Caco-2 (cell line): ENCODE results near the gene CDH12. TPM values are rescaled to one million over a fixed set of nuclear protein-coding genes. Genes with fewer than 3 reads are reported as not detected.

Experiments used
- BruUV-seq: library from RNA; stranded (reverse); fragments of 400-500 nt; replicated peaks from 2 replicates; lab custom pipeline; 2021; lab: Mats Ljungman, UMichigan
- CTCF ChIA-PET: fragments of 300-600 bp; sonication (Branson Sonifier 250); formaldehyde crosslinking; loops from one replicate; lab custom pipeline; 2022; ENCODE audit warnings: antibody characterized with exemption; lab: Charles Lee
- POLR2A ChIA-PET: fragments of 300-600 bp; sonication (Branson Sonifier 250); formaldehyde crosslinking; loops from one replicate; lab custom pipeline; 2022; ENCODE audit warnings: antibody characterized with exemption; lab: Charles Lee
- DNase-seq, 2 experiments: peaks; one replicate each; pipeline versions ENCODE4 v3.0.0 to v3.0.0-alpha.2; 2020 to 2022
- H3K27me3 ChIP-seq: replicated peaks from 2 replicates; pipeline ENCODE4 v1.6.0; 2011; ENCODE audit warnings: low read length; ENCODE audit not compliant: control insufficient read depth, insufficient read depth
- H3K36me3 ChIP-seq: 2 replicates; pipeline ENCODE4 v1.5.1; 2011; ENCODE audit warnings: low read length; ENCODE audit not compliant: control insufficient read depth, insufficient read depth
- H3K4me1 ChIP-seq: fragments of 250-450 bp; sonication (Bioruptor Pico); 2 replicates; pipeline ENCODE4 v1.5.1; 2020; ENCODE audit warnings: mild to moderate bottlenecking
- H3K4me3 ChIP-seq: 2 replicates; pipeline ENCODE4 v1.5.1; 2011; ENCODE audit warnings: low read depth, mild to moderate bottlenecking, control low read depth, low read length
- H3K9me3 ChIP-seq: fragments of 250-450 bp; sonication (Bioruptor Pico); 2 replicates; pipeline ENCODE4 v1.5.1; 2020; ENCODE audit warnings: mild to moderate bottlenecking, moderate library complexity
- H3K27ac Mint-ChIP-seq: one replicate; pipeline ENCODE4 v1.8.0; 2022; ENCODE audit warnings: mixed read lengths; ENCODE audit not compliant: unreplicated experiment
- H3K27me3 Mint-ChIP-seq: one replicate; pipeline ENCODE4 v1.8.0; 2022; ENCODE audit warnings: mixed read lengths; ENCODE audit not compliant: insufficient read depth, unreplicated experiment
- H3K36me3 Mint-ChIP-seq: one replicate; pipeline ENCODE4 v1.8.0; 2022; ENCODE audit warnings: mild to moderate bottlenecking, mixed read lengths; ENCODE audit not compliant: insufficient read depth, unreplicated experiment
- H3K4me1 Mint-ChIP-seq: one replicate; pipeline ENCODE4 v1.8.0; 2022; ENCODE audit warnings: low read depth, mixed read lengths; ENCODE audit not compliant: unreplicated experiment
- H3K4me3 Mint-ChIP-seq: one replicate; pipeline ENCODE4 v1.8.0; 2022; ENCODE audit warnings: mild to moderate bottlenecking, moderate library complexity, mixed read lengths; ENCODE audit not compliant: unreplicated experiment
- H3K9me3 Mint-ChIP-seq: one replicate; pipeline ENCODE4 v1.8.0; 2022; ENCODE audit warnings: mixed read lengths; ENCODE audit not compliant: unreplicated experiment
- CTCF ChIP-seq, 2 experiments: fragments of 200-600 bp in 1 of 2; IDR thresholded peaks; 1 replicate in 1 of 2; 2 replicates in 1 of 2; pipeline versions ENCODE4 v1.5.1 to v1.8.0; 2011 to 2022; ENCODE audit warnings: antibody characterized with exemption in 1 of 2, control low read depth in 1 of 2, inconsistent platforms in 1 of 2, low read depth in 1 of 2, low read length in 1 of 2, mild to moderate bottlenecking in 1 of 2, moderate library complexity in 1 of 2; ENCODE audit not compliant: insufficient read depth in 1 of 2, severe bottlenecking in 1 of 2, unreplicated experiment in 1 of 2
- intact Hi-C: fragments of 100-400 bp; cut with micrococcal nuclease; formaldehyde crosslinking; loops from one replicate; pipeline ENCODE4 v1.10.0; 2022; ENCODE audit not compliant: unreplicated experiment
- total RNA-seq: library from RNA; stranded (reverse); gene quantifications from 2 replicates; pipeline ENCODE4 v1.2.3, GENCODE V29; 2022

The CDH12 gene
- total RNA-seq, 1 experiment from 2014 or later: not detected

GRCh38 chr5:21776466-21776865, 1076.7 kb downstream of the CDH12 start:
- Histone ChIP-seq H3K4me1 (no peaks in the 10 kb centered on the region), H3K36me3 (no peaks in the 10 kb centered on the region), H3K4me3 (no peak overlapping the region), H3K27me3 (no peaks in the 10 kb centered on the region), H3K9me3 (no peaks in the 10 kb centered on the region)
- intact Hi-C loops: no loop called here
- CTCF ChIA-PET: no interaction called here
- no peak for DNase-seq
- Mint-ChIP-seq H3K4me1 (no peaks in the 10 kb centered on the region), H3K9me3 (no peaks in the 10 kb centered on the region), H3K27me3 (no peaks in the 10 kb centered on the region), H3K27ac (no peak overlapping the region), H3K36me3 (no peaks in the 10 kb centered on the region), H3K4me3 (no peak overlapping the region)
- no peak for TF ChIP-seq CTCF (IDR thresholded peaks at IDR 0.05; ENCODE audit: insufficient read depth in 1 of 2, low read depth in 1 of 2, low read length in 1 of 2, severe bottlenecking in 1 of 2, unreplicated experiment in 1 of 2)
- no TSS peak for BruUV-seq
- POLR2A ChIA-PET: no interaction called here

DNA sequence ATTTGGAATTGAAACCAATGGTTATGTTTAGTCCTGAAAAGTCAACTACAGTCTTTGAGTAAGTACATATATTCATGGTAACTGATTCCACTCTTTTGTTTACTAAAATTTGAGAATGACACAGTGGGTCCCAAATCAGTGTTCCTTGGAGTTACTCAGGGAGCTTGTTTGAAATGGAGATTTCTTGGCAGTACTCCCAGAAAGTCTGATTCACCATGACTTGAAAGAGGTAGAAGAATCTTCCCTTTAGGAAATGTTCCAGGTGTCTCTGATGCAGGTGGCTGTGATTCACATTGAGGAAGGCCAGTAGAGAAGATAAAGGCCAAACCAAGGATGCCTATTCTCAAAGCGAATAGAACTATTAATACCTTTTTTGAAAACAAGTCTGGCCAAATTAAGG, 1078.3 kb downstream of the CDH12 start:
- no peaks in the 10 kb centered on the region for H3K9me3 Mint-ChIP-seq
- H3K4me1 Mint-ChIP-seq: no peaks in the 10 kb centered on the region
- intact Hi-C loops: no loop called here
- no TSS peak for BruUV-seq
- no peaks in the 10 kb centered on the region for H3K36me3 Mint-ChIP-seq
- CTCF ChIA-PET: no interaction called here
- TF ChIP-seq CTCF (IDR thresholded peaks at IDR 0.05; ENCODE audit: insufficient read depth in 1 of 2, low read depth in 1 of 2, low read length in 1 of 2, severe bottlenecking in 1 of 2, unreplicated experiment in 1 of 2): no peak
- no peak overlapping the region for H3K27ac Mint-ChIP-seq
- Histone ChIP-seq H3K4me3 (no peak overlapping the region), H3K4me1 (no peaks in the 10 kb centered on the region), H3K27me3 (no peaks in the 10 kb centered on the region), H3K36me3 (no peaks in the 10 kb centered on the region), H3K9me3 (no peaks in the 10 kb centered on the region)
- no peak overlapping the region for H3K4me3 Mint-ChIP-seq
- no peaks in the 10 kb centered on the region for H3K27me3 Mint-ChIP-seq
- POLR2A ChIA-PET: no interaction called here
- no peak for DNase-seq

DNA sequence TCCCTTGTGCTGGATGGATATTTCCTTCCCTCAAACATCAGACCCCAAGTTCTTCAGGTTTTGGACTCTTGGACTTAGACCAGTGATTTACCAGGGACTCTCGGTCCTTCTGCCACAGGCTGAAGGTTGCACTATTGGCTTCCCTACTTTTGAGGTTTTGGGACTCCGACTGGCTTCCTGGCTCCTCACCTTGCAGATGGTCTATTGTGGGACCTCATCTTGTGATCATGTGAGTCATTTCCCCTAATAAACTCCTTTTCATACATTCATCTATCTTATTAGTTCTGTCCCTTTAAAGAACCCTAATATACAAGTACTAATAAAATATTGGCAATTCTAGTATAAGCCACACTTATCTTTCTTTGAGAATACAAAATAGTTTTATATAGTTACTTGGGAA, 1078.9 kb downstream of the CDH12 start:
- Histone ChIP-seq H3K9me3 (no peaks in the 10 kb centered on the region), H3K4me3 (no peak overlapping the region), H3K4me1 (no peaks in the 10 kb centered on the region), H3K36me3 (no peaks in the 10 kb centered on the region), H3K27me3 (no peaks in the 10 kb centered on the region)
- H3K27me3 Mint-ChIP-seq: no peaks in the 10 kb centered on the region
- H3K27ac Mint-ChIP-seq: no peak overlapping the region
- intact Hi-C loops: no loop called here
- ChIA-PET CTCF (no interaction called here), POLR2A (no interaction called here)
- DNase-seq: no peak
- TF ChIP-seq CTCF (IDR thresholded peaks at IDR 0.05; ENCODE audit: insufficient read depth in 1 of 2, low read depth in 1 of 2, low read length in 1 of 2, severe bottlenecking in 1 of 2, unreplicated experiment in 1 of 2): no peak
- BruUV-seq: no TSS peak
- no peaks in the 10 kb centered on the region for H3K9me3 Mint-ChIP-seq
- H3K4me3 Mint-ChIP-seq: no peak overlapping the region
- no peaks in the 10 kb centered on the region for H3K4me1 Mint-ChIP-seq
- H3K36me3 Mint-ChIP-seq: no peaks in the 10 kb centered on the region
